ENCODE results near the gene CLDN7.

- no peak for TF ChIP-seq GATA3 (IDR thresholded peaks at IDR 0.05; ENCODE audit: low read depth, low read length)
- TF ChIP-seq GATA2 (IDR thresholded peaks at IDR 0.05; ENCODE audit: low read depth, low read length), result no peak
Observed at GRCh38 chr17:7237761-7238419, 24.4 kb downstream of the CLDN7 start.

Measured in SH-SY5Y (cell line).